ENCODE results near the gene MAP2K3.
A peak's percentile ranks its signal among the peaks of the same experiment; 100 is the strongest.

Gene MAP2K3

DNA sequence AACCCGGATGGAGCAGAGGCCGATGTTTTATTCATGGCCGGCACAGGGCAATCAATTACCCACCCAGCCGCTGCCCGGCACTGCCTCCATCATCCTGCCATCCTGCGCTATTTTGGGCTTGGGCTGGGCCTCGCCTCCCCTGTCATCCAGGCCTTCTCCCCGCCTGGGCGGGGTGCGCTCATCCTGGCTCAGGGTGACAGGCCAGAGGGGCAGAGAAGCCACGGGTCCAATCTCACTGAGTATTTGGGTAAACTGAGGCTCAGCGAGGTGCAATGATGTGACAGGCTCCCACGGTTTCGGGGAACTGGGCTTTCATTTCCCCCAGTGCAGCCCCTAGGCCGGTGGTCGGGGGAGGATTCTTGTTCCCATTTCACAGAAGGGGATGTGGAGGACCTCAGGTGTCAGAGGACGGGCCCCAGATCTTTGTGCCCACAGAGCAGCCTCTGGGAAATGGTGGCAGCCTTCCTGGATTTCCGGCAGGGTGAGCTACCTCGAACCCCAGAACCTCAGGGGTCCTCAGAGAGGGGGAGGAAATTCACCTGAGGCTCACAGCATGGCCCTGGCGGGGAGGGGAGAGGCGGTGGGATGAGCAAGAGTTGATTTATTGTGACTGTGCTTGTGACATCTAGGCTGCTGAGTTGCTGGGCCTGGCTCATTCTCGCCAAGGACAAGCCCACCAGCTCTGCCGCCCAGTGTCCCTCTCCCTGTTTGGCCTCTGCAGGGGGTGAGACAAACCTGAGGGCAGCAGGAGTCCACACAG, 67.9 kb downstream of the MAP2K3 start:
- no peak overlapping the region for H3K4me3 ChIP-seq (ENCODE audit: control insufficient read depth, low read depth, low read length)
- no peak for DNase-seq (ENCODE audit: low read depth)
- TF ChIP-seq, protein P1, sequence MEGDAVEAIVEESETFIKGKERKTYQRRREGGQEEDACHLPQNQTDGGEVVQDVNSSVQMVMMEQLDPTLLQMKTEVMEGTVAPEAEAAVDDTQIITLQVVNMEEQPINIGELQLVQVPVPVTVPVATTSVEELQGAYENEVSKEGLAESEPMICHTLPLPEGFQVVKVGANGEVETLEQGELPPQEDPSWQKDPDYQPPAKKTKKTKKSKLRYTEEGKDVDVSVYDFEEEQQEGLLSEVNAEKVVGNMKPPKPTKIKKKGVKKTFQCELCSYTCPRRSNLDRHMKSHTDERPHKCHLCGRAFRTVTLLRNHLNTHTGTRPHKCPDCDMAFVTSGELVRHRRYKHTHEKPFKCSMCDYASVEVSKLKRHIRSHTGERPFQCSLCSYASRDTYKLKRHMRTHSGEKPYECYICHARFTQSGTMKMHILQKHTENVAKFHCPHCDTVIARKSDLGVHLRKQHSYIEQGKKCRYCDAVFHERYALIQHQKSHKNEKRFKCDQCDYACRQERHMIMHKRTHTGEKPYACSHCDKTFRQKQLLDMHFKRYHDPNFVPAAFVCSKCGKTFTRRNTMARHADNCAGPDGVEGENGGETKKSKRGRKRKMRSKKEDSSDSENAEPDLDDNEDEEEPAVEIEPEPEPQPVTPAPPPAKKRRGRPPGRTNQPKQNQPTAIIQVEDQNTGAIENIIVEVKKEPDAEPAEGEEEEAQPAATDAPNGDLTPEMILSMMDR (conservative IDR thresholded peaks at IDR 0.05; ENCODE audit: control insufficient read depth, insufficient read depth, low read depth, low read length): no peak

DNA sequence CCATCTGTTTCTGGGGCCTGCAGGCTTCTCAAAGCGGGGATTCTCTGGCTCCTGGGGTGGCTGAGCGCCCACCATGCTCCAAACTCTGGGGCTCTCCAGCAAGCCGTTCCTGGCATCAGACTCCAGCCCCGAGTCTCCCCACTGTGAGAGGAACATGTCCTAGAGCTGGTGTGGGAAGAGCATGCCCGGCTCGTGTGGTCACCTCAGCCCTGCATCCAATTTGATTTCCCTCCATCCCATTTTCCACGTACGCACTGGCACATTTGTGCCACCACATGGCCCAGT, 68.4 kb downstream of the MAP2K3 start:
- no peak for DNase-seq (ENCODE audit: low read depth)
- TF ChIP-seq, protein P1 (conservative IDR thresholded peaks at IDR 0.05; ENCODE audit: control insufficient read depth, insufficient read depth, low read depth, low read length): no peak
- no peak overlapping the region for H3K4me3 ChIP-seq (ENCODE audit: control insufficient read depth, low read depth, low read length)

DNA sequence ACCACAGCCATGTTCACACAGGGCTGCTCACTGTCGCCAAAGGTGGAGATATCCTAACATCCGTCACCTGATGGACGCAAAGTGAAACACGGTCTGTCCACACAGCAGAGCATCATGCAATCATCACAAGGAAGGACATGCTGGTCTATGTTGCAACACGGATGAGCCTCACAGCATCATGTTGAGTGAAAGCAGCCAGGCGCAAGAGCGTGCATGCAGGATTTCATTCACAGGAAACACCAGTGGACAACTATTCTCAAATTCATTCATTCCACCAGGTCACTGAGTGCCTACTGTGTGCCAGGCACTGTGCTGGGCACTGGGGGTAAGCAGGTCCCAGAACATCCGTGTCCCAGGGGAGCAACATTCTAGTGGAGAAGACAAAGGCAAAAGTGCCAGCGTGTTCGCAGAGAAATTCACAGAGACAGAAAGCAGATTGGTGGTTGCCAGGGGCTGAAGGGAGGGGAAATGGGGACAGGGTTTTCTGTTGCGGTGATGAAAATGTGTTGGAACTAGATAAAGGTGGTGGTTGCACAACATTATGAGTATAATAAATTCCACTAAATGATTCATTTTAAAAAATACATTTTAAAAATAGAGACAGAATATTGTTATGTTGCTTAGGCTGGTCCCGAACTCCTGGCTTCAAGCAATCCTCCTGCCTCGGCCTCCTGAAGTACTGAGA, 69.0 kb downstream of the MAP2K3 start:
- TF ChIP-seq, protein P1 (conservative IDR thresholded peaks at IDR 0.05; ENCODE audit: control insufficient read depth, insufficient read depth, low read depth, low read length): no peak
- peak; percentile 53 for DNase-seq (ENCODE audit: low read depth)
- H3K4me3 ChIP-seq (ENCODE audit: control insufficient read depth, low read depth, low read length): no peak overlapping the region

DNA sequence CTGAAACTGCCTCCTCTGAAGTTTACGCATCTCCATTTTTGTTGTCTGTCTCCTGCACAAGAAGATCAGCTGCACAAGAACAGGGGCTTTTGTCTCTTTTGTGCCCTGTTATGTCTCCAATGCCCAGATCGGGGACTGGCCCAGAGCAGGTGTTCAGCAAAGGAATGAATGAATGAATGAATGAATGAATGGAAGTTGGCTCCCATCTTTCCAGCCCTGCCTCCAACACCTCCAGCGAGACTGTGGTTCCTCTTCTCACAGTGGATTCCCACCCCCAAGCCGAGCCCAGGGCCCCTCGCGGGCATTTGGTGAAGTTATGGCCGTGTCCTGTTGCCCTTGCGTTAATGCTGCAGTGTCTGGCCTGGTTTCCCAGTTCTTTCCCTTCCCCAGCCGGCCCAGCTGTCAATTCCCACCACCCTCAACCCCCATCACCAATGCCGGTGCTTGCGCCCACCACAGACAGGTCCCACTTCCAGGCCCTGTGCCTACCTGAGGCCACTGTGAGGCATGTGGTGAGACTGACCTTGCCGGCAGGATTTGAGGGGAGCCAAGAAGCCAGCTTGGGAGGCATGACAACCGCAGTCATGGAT, 70.4 kb downstream of the MAP2K3 start:
- no peak overlapping the region for H3K4me3 ChIP-seq (ENCODE audit: control insufficient read depth, low read depth, low read length)
- DNase-seq (ENCODE audit: low read depth): no peak
- TF ChIP-seq, protein P1 (conservative IDR thresholded peaks at IDR 0.05; ENCODE audit: control insufficient read depth, insufficient read depth, low read depth, low read length): no peak

- DNase-seq (ENCODE audit: low read depth): no peak
- H3K4me3 ChIP-seq (ENCODE audit: control insufficient read depth, low read depth, low read length): no peak overlapping the region
- TF ChIP-seq, protein P1 (conservative IDR thresholded peaks at IDR 0.05; ENCODE audit: control insufficient read depth, insufficient read depth, low read depth, low read length): no peak
These were observed 71.1 kb downstream of the MAP2K3 start for GRCh38 chr17:21355586-21355985.

DNA sequence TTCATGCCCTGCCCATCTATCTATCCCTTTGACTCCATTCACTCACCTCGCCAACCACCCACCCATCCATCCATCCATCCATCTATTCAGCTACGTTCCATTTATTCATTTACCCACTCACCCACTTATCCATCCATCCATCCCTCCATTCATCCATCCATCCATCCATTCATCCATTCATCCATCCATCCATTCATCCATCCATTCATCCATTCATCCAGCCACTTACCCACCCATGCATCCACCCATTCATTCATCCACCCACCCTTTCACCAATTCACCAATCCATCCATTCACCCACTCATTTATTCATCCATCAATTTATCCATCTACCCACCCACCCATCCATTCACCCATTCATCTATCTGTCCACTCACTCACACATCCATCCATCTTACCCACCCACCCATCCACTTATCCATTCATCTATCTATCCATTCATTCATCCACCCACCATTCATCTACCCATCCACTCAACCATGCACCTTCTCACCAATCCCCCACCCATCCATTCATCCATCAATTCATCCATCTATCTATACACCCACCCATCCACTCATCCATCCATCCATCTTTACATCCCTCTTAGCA, 72.1 kb downstream of the MAP2K3 start:
- DNase-seq (ENCODE audit: low read depth): no peak
- H3K4me3 ChIP-seq (ENCODE audit: control insufficient read depth, low read depth, low read length): no peak overlapping the region
- TF ChIP-seq, protein P1 (conservative IDR thresholded peaks at IDR 0.05; ENCODE audit: control insufficient read depth, insufficient read depth, low read depth, low read length): no peak

All from fibroblast of mammary gland (primary cell).